Spleen (tissue), 7 donors: ENCODE results near the gene LRP1.

Experiments
- POLR2A ChIP-seq, 3 donors: fragments of 450-650 bp; IDR thresholded peaks; one replicate each; pipeline ENCODE4 v1.5.1; 2017; ENCODE audit warnings: antibody characterized with exemption in 3 of 3, mild to moderate bottlenecking in 1 of 3
- TF ChIP-seq, protein P1 (sequence below), 11 experiments: fragments of 200-600 bp in 7 of 11; fragments of 450-650 bp in 4 of 11; sonication (generic) in 4 of 11; IDR thresholded peaks in 8 of 11; conservative IDR thresholded peaks in 3 of 11; 1 replicate in 7 of 11; 2 replicates in 4 of 11; pipeline versions ENCODE4 v1.4.0 to v1.8.0; 2016 to 2021; ENCODE audit warnings: antibody characterized with exemption in 11 of 11, inconsistent platforms in 4 of 11, mild to moderate bottlenecking in 1 of 11
- donor health status: DM: no; HTN: no; CAD: no; lungs with moderate emphysema.
- donor health status: DM: no; HTN: no; CAD: no.
- donor health status: DM: no; HTN: no; CAD: no.

GRCh38 chr12:57190037-57190436 is 61.8 kb downstream of the LRP1 start:
- TF ChIP-seq, protein P1, sequence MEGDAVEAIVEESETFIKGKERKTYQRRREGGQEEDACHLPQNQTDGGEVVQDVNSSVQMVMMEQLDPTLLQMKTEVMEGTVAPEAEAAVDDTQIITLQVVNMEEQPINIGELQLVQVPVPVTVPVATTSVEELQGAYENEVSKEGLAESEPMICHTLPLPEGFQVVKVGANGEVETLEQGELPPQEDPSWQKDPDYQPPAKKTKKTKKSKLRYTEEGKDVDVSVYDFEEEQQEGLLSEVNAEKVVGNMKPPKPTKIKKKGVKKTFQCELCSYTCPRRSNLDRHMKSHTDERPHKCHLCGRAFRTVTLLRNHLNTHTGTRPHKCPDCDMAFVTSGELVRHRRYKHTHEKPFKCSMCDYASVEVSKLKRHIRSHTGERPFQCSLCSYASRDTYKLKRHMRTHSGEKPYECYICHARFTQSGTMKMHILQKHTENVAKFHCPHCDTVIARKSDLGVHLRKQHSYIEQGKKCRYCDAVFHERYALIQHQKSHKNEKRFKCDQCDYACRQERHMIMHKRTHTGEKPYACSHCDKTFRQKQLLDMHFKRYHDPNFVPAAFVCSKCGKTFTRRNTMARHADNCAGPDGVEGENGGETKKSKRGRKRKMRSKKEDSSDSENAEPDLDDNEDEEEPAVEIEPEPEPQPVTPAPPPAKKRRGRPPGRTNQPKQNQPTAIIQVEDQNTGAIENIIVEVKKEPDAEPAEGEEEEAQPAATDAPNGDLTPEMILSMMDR (IDR thresholded peaks at IDR 0.05 in 8 of 11, conservative IDR thresholded peaks at IDR 0.05 in 3 of 11): no peak
- no peak for TF ChIP-seq POLR2A (IDR thresholded peaks at IDR 0.05)
